Colon (tissue), 2 donors: ENCODE data around the gene ANKRD62.
"Not testable (repeated sequence)": the region's sequence is repeated elsewhere in the genome, so short reads cannot be mapped to it uniquely, and the experiment has no call there.

Experiments
- FAIRE-seq: peaks from 2 replicates; lab custom pipeline; 2012; peaks lifted over from hg19 to GRCh38; lab: Jason Lieb, UNC
- donor health status: control.
- donor health status: control.

Gene ANKRD62

DNA sequence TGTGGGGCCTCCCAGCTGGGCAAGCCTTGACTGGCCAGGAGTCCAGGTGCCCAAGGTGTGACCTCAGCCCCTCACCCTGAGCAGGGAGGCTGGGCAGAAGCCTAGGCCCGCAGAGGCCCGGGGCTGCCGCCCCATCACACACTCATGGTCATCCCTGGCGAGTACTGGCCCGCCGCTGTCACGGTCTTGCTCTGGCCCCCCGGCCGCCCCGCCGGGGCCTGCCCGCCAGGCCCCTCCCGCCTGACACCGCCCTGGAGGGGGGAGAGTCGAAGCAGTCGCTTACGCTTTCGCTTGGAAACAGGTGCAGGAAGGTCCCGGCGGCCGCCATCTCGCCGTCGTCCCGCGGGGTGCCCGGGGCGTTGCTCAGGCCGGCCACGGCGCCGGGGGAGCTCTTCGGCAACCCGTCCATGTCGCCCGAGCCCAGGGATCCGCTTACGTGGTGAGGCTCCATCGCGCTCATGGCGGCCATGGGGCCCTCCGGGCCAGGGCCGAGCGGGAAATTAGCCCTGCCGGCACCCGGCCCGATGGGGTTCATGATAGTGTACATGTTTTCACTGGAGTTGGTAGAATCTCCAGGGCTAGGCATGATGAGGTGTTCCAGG, 26.6 kb upstream of the ANKRD62 start:
- FAIRE-seq: no peak

DNA sequence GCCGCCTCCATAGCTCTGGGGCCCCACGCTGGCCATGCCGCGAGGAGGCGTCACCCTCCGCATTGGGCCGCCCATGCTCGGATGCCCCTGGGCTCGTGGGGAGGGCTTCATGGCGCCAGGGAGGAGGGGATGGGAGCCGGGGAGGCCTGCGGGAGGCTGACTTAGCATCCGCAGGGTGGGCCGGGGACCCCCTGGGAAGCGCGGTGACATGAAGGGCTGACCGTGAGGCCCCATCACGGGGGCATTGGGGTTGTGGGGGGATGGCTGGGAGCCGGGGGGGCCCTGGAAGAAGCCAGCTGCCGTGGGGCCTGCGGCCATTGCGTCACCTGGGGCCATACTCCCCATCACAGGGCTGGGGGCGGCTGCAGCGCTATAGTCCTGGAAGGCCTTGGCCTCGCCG, 26.0 kb upstream of the ANKRD62 start:
- FAIRE-seq: no peak

DNA sequence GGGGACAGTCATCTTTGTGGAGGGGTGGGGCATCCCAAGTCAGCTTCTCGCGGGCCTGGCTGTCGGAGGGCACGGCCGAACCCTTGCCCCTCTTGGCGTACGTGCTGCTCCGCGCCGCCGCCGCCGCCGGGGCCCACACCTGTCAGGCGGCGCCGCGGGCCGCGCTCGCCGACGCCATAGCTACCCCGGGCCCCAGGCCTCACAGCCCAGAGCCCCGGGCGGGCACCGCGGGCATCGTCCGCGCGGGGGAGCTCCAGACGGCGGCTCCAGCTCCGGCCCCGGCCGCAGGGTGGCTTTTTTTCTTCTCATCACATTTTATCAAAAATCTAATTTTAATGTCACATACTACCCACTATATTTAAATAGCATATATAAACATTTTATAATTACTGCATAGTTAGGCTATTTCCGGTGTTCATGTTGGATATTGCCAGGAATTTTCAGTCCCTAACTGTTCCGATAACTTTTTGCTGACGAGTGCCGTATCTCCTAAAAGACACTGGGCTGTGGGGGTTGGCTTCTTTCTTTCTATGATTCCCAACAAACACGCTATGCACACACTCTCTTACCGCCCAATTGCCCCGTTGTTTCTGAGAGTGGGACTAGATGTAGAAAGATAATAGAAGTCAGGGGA, 25.2 kb upstream of the ANKRD62 start:
- FAIRE-seq: not testable (repeated sequence)

DNA sequence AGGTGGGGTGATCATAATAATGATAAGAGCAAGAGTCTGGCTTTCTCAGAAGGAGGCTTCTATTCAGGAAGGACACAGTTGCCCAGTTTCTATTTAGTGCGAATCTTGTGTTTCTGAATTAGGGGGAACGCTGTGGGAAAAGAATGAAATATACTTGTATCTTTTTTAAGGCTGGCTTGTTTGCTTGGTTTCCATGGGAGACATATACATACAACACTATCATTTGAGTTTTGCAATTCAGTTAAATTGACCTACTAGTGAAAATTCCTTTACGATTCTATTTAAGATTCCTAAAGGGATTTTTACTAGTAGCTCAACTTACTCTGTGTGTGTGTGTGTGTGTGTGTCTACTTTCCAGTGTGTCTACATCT, 24.7 kb upstream of the ANKRD62 start:
- FAIRE-seq: no peak

DNA sequence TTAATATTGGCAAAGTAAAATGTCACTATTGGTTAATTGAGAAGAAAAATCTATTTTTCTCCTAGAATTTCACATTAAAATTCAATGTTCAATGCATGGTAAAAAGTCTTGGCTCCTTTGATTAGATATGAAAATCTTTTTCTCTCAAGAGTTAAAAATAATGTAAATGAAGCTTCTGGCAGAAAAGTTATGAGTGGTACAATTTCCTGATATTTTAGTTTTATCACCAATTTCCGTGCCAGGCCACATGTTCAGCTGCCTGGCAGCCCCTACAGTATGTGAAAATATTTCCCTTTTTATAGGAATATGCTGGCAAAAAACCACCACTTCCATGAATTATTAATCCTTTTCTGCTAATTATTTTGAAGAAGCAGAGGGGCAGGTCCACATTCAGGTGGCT, 22.6 kb upstream of the ANKRD62 start:
- FAIRE-seq: peak; percentile 83

DNA sequence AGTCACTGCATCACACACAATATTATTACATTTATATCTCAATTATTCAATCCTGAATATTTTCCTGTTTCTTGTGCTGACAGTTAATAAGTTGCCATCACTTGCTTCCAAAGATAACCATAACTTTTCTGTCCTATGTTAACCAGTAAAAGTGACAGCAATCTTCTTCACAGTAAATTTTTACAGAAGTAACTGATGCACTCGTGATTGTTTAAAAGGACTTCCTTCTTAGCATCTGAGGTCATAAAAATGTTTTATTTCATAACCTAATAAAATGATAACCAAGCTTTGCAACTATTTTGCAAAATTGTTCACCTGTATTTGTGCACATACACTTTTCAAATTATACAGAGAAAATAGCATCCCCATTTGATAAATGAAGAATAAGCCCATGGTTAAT, 20.6 kb upstream of the ANKRD62 start:
- FAIRE-seq: no peak

DNA sequence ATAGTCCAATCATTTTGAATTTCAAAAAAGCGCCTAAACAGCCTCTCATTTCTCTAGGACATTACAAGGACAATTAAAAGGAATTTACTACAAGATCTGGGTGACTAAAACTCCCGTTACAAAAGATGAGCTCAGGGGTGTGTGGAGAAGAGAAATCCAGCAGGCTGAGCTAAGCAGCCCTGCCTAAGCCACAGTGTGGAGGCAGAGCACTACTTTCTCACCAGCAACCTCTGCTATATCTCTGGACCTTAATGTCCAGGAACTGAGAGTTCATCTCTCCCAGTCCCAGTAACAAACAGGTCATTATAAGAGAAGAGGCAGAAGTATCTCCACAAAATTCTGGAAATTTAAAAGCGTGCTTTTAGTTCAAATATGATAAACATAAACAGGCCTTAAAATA, 18.9 kb upstream of the ANKRD62 start:
- no peak for FAIRE-seq

DNA sequence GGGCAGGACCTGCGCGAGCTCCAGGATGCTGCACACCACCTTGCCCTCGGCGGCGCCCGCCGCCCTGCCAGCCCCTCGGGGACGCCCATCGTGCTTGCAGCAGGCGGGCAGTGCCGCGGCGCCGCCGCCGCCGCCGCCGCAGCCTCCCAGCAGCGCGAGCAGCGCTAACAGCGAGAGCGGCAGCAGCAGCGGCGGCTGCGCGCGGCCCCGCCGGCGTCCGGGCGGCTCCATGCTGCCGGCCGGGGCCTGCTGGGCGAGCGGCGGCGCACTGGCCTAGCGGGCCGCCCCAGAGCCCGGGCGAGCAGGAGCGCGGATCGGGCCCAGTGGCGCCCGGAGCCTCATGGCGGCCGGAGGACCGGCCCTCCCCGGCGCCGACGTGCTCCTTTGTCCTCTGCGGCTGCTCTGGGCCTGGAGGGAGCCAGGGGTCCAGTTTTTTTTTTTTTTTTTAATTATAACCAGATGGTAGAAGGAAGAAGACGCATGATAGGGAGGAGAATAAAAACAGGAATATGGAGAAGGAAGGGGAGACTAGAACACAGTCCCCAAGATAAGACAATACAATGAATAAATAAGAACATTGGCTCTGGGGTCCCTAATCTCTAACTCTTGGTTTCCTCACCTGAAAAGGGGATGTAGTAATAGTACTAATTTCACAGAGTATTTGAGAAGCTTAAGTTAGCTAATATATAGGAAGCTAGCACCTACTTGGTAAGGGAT, 17.1 kb upstream of the ANKRD62 start:
- no peak for FAIRE-seq

DNA sequence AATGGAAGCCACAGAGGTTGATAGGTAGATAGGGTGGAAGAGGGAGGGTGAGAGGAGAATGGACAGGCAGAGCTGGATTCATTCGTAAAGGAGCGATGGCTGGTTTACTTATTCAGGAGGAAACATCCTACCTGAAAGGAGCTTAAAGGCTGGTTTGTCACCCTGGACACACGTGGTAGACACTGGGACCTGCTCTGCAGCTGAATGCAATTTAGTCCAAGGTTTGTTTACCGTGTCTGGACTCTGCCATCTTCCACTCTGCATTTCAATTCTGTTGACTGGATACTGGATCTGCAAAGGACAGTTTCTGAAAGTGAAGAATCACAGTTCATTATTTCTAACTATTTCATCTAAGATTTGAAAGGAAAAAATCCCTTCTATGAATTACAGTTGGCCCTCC, 15.6 kb upstream of the ANKRD62 start:
- not testable (repeated sequence) for FAIRE-seq

DNA sequence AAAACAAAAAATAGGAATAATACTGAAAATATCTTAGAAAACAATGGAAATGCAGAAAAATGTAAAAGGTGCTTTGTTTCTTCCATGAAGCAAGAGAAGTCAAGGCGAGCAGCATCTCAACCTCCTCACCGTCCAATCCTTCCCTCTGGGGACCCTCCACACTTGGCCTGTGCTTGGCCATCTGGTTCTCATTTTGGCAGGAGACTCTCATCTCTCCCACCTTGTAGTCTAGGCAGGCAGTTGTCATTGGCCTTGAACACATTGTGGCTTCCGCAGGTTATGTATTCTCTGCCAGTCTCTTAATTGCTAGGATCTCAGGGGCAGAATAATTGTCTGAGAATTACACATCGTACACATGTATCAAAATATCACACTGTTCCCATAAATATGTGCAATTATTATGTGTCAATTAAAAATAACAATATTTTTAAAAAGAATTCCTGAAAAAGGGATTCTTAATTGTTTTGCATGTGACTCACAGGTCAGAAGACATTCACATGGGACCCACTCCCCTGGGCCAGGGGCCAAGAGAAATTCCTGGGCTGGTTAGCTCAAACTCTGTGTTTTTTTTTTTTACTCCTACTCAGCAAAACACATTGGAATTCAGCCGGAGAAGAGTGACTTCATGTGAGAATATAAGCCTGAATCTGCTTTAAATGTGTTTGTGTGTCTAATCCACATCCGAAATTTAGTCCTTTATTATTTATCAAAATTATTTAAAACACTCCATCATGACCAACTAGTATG, 14.0 kb upstream of the ANKRD62 start:
- FAIRE-seq: no peak

DNA sequence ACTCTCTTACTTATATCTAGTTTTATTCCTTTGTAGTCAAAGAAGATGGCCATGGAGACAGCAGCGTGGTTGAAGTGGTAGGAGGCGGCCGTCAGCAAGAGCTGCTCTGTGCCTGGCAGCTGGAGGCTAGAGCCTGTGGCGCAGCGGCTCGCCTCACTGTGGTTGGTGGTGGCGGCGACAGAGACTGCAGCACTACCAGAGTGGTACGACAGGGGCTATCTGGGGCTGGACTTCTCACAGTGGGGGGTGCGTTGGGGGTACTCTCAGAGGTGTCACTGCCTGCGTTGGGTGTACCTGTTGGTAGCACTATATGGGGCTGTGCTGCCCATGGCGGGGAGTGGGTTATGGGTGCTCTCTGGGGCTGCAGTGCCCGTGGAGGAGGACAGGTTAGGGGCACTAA, 8.5 kb upstream of the ANKRD62 start:
- no peak for FAIRE-seq

DNA sequence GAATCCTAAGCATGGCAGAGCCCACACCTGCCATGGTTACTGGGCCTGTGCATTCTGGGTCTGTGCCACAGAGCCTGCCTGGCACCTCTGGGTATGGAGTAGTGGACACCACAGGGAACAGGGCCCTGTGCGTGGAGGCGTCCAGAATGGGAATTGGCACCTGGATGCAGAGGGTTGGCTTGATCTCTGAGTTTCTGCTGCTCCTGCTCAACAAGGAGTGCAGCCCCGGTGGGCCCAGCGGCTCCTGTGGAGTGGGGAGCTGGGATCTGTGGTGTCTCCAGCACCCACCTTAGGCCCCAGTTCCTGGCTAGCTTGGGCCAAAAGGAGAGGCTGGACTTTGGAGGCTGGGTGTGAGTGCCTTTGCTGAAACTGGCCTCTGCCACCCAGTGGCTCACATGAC, 7.9 kb upstream of the ANKRD62 start:
- no peak for FAIRE-seq

DNA sequence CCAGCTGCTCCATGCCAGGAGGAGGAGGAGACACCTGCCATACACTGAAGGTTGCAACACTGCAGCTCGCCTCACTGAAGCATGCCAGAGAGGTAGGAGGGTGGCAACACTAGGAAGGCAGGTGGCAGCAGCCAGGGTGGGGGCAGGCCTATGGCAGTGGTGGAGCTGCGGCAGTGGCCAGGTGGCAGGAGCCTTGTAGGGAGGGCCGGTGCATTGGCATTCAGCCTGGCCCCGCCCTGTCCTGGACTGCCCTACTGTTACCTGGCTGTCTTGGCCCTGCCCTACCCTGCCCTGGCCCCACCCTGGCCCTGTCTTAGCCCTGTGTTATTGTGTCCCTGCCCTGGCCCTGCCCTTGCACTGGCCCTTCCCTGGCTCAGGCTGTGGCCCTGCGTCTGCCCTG, 7.4 kb upstream of the ANKRD62 start:
- FAIRE-seq: no peak

DNA sequence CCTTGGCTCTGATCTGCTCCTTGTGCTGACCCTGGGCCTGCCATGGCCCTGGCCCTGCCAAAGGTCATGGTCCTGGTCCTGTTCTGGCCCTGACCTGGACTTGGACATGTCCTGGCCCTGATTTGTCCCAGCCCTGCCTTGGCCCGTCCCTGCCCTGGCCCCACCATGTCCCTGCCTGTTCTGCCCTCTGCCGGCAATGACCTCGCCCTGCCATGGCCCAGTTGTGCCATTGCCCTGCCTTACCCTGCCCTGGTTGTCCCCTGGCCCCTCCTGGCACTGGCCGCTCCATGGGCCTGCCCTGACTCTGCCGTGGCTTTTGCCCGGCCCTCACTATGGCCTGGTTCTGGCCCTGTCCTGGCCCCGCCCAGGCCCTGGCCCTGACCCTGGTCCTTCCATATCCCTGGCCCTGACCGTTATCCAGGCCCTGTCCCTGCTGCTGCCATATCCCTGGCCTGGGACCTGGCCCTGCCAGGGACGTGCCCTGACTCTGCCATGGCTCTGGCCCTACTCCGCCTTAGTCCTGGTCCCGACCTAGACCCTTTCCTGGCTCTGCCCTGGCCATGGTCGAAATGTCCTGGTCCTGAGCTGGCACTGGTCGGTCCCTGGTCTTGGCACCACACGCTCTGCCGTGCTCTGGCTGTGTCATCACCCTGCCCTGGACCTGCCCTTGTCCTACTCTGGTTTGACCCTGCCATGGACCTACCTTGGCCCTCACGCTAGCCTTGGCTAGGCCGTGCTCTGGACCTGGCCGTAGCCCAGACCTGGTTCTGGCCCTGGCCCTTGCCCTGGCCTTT, 6.8 kb upstream of the ANKRD62 start:
- no peak for FAIRE-seq

DNA sequence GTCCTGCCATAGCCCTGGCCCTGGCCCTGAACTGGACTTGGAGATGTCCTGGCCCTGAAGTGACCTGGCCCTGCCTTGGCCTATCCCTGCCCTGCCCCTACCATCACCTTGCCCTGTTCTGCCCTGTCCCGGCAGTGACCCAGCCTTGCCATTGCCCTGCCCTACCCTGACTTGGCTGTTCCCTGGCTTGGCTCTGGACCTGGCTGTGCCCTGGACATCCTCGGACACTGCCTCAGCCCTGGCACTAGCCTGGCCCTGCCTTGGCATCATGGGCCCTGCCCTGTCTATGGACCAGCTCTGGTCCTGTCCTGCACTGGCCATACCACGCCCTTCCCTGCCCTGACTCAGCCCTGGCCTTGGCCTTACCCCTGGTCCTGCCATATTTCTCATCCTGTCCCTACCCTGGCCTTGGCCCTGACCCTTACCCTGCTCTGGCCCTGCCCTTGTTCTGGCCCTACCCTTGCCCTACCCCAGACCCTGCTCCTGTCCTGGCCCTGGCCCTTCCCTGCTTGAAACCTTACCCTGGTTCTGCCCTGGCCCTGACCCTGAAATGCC, 6.1 kb upstream of the ANKRD62 start:
- FAIRE-seq: no peak

DNA sequence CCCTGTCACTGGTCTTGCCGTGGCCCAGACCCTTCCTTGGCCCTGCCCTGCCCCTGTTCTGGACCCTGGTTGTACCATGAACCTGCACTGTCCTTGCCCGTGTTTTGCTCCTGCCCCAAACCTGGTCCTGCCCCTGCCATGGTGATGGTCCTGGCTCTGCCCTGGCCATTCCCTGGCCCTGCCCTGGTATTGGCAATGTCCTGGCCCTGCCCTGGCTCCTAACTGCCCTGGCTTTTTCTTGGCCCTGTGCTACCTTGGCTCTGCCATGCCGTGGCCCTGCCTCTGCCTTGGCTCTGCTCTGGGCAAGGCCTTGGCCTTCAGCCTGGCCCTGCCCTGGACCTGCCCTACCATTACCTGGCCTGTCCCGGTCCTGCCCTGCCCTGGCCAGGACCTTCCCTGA, 5.5 kb upstream of the ANKRD62 start:
- FAIRE-seq: no peak

DNA sequence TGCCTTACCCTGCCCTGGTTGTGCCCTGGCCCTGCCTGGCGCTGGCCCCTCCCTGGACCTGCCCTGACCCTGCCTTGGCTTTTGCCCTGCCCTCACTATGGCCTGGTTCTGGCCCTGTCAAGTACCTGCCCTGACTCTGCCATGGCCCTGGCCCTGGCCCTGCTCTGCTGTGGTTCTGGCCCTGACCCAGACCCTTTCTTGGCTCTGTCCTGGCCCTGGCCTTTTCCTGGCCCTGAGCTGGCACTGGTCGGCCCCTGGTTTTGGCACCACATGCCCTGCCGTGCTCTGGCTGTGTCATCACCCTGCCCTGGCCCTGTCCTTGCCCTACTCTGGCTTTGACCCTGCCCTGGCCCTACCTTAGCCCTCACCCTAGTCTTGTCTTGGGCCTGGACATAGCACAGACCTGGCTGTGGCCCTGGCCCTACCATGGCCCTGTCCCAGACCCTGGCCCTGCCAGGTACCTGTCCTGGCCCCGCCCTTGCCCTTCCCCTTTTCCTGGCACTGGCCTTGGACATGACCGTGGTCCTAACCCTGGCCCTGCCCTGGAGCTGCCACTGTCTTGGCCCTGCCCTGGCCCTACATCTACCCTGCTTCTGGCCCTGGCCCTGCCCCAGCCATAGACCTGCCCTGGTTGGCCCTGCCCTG, 4.8 kb upstream of the ANKRD62 start:
- no peak for FAIRE-seq

DNA sequence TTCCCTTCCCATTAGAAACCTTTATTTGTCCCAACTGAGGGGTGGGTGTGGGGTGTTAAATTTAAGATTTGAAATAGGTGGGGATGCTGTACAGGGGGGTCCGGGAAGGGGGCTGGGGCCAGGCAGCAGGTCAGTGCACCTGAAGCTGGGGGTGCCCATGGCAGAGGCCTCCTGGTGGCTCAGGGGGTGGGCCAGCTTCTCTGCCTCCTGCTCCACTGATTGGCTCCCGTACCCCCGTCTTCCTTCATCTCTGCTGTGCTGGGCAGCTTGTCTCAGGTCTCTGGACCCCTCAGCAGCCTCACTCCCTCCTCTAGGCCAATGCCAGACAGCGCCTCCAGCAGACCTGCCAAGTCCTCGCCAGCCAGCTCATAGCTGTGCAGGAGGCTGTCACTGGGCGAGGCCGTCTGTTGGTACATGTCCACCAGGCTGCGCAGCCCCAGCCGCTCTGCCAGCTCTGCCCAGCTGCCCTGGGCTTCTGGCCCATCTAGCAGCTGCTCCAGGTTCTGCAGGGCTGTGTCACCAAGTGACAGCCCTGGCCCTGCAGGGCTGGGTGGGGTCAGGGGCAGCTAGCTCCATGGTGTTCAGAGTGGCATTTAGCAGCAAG, 2.0 kb upstream of the ANKRD62 start:
- no peak for FAIRE-seq

DNA sequence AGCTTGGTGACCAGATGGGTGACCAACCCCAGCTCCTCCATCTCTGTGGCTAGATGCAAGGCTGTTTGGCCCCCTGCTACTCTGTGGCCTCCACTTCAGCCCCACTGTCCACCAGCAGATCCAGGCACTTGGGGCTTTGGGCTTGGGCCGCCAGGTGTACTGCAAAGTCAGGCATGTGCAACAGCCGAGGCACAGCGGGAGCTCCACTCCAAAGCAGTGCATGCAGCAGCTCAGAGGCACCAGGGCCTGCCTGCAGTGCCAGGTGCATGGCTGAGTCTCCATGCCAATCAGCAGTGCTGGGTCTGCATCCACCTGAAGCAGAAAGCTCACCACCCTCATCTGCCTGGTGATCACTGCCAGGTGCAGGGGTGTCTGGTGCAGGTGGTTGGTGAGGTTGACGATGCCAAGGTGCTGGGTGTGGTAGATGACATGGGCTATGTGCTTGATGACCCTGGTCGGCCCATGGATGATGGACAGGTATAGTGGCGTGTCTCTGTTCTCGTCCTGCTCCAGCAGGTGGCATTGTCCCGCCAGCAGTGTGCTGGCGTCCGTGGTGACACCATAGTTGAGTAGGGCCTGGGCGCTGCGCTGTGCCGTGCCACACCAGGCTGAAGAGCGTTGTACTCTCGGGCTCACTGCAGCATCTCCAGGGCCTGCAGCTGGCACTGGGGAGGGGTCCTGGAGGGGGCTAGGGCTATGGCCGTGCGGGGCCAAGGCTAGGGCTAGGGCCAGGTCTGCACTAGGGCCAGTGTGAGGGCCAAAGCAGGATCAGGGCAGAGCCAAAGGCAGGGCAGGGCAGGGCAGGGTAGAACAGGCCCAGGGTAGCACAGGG, 1.0 kb upstream of the ANKRD62 start:
- FAIRE-seq: no peak

DNA sequence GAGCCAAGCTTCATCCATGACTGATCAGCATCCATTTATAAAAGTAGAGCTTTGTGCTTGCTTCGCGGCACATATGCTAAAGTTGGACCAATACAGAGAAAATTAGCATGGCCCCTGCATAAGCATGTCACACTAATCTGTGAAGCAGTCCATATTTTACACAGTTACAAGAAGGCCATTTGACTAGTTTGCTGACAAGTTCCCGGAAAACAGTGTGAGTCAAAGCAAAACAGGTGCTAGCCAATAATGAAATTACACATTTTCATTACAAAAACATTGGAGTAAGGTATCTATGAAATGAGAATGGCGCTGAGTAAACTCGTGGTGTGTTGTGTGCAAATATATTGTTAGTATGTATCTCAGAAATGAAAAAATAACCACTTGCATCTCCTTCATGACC, 4.7 kb downstream of the ANKRD62 start:
- no peak for FAIRE-seq
